AG09319 (cell line): ENCODE results near the gene TLL1.

Source experiments
- DNase-seq: peaks from one replicate; pipeline ENCODE4 v3.0.0-alpha.2; 2010; ENCODE audit warnings: low read depth; ENCODE audit errors: extremely low read depth
- CTCF ChIP-seq: IDR thresholded peaks from 2 replicates; pipeline ENCODE4 v1.5.1; 2011; ENCODE audit warnings: low read depth, mild to moderate bottlenecking, inconsistent platforms, low read length, moderate library complexity

Gene TLL1

GRCh38 chr4:166073783-166074182, 200.7 kb downstream of the TLL1 start:
- TF ChIP-seq CTCF = no peak
- no peak for DNase-seq

- no peak for TF ChIP-seq CTCF
- DNase-seq = no peak
Measured at GRCh38 chr4:166075599-166075998, 202.6 kb downstream of the TLL1 start.

- no peak for DNase-seq
- no peak for TF ChIP-seq CTCF
Measured at GRCh38 chr4:166077782-166078181, 204.7 kb downstream of the TLL1 start.

GRCh38 chr4:166078383-166078782, 205.3 kb downstream of the TLL1 start:
- no peak for DNase-seq
- TF ChIP-seq CTCF = no peak

GRCh38 chr4:166078955-166079354, 205.9 kb downstream of the TLL1 start:
- TF ChIP-seq CTCF = no peak
- no peak for DNase-seq

- no peak for TF ChIP-seq CTCF
Measured at GRCh38 chr4:166087569-166087968, 214.5 kb downstream of the TLL1 start.

GRCh38 chr4:166088576-166088975, 215.5 kb downstream of the TLL1 start:
- no peak for DNase-seq
- no peak for TF ChIP-seq CTCF

More at GRCh38 chr4:166087569-166087968, 214.5 kb downstream of the TLL1 start:
- no peak for DNase-seq
